Measurements from ENCODE around the gene SSH2. TPM values are rescaled to one million over a fixed set of nuclear protein-coding genes. Genes with fewer than 3 reads are reported as not detected.

The SSH2 gene
- polyA plus RNA-seq, 1 of the 3 experiments (the other 2 are of a cell fraction): 8.8 TPM

DNA sequence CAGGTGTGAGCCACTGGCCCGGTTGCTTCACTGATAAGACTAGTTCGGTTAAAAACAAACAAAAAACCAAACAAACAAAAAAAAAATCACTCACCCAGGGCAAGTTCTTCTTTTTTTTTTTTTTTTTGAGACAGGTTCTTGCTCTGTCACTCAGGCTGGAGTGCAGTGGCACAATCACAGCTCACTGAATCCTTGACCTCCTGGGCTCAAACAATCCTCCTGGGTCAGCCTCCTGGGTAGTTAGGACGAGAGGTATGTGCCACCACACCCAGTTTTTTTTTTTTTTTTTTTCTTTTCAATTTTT is 187.9 kb downstream of the SSH2 start:
- TF ChIP-seq GATA2 (CRISPR knock-in tag; IDR thresholded peaks at IDR 0.05) (no peak), RXRA (IDR thresholded peaks at IDR 0.05; ENCODE audit: borderline replicate concordance, low read depth) (no peak), POLR2AphosphoS5 (IDR thresholded peaks at IDR 0.05; ENCODE audit: low read depth, low read length) (no peak), MXI1 (IDR thresholded peaks at IDR 0.05; ENCODE audit: low read depth, low read length) (no peak), CHD2 (IDR thresholded peaks at IDR 0.05; ENCODE audit: low read length, partially characterized antibody) (no peak), FOXJ3 (CRISPR knock-in tag; IDR thresholded peaks at IDR 0.05) (no peak), EZH2phosphoT487 (IDR thresholded peaks at IDR 0.05; ENCODE audit: borderline replicate concordance, low read depth) (no peak), GABPA (IDR thresholded peaks at IDR 0.05; ENCODE audit: low read depth) (no peak), FOXM1 (IDR thresholded peaks at IDR 0.05; ENCODE audit: low read depth) (no peak), TCF12 (IDR thresholded peaks at IDR 0.05) (no peak), SIN3A (IDR thresholded peaks at IDR 0.05; ENCODE audit: borderline replicate concordance, low read depth, low read length) (no peak), SMC3 (IDR thresholded peaks at IDR 0.05; ENCODE audit: low read depth, low read length) (no peak), EP300 (IDR thresholded peaks at IDR 0.05; ENCODE audit: borderline replicate concordance in 1 of 2, low read depth in 1 of 2, low read length in 1 of 2) (no peak), TAF1 (IDR thresholded peaks at IDR 0.05; ENCODE audit: borderline replicate concordance, low read depth, low read length) (no peak), CTCF (IDR thresholded peaks at IDR 0.05) (no peak), RAD21 (IDR thresholded peaks at IDR 0.05; ENCODE audit: low read length) (no peak), MEF2A (IDR thresholded peaks at IDR 0.05; ENCODE audit: borderline replicate concordance, low read depth) (no peak), FOSL2 (IDR thresholded peaks at IDR 0.05; ENCODE audit: borderline replicate concordance, low read depth) (no peak)
- TF ChIP-seq, protein P1, sequence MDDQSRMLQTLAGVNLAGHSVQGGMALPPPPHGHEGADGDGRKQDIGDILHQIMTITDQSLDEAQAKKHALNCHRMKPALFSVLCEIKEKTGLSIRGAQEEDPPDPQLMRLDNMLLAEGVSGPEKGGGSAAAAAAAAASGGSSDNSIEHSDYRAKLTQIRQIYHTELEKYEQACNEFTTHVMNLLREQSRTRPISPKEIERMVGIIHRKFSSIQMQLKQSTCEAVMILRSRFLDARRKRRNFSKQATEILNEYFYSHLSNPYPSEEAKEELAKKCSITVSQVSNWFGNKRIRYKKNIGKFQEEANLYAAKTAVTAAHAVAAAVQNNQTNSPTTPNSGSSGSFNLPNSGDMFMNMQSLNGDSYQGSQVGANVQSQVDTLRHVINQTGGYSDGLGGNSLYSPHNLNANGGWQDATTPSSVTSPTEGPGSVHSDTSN (IDR thresholded peaks at IDR 0.05): no peak
- TF ChIP-seq, protein P2, sequence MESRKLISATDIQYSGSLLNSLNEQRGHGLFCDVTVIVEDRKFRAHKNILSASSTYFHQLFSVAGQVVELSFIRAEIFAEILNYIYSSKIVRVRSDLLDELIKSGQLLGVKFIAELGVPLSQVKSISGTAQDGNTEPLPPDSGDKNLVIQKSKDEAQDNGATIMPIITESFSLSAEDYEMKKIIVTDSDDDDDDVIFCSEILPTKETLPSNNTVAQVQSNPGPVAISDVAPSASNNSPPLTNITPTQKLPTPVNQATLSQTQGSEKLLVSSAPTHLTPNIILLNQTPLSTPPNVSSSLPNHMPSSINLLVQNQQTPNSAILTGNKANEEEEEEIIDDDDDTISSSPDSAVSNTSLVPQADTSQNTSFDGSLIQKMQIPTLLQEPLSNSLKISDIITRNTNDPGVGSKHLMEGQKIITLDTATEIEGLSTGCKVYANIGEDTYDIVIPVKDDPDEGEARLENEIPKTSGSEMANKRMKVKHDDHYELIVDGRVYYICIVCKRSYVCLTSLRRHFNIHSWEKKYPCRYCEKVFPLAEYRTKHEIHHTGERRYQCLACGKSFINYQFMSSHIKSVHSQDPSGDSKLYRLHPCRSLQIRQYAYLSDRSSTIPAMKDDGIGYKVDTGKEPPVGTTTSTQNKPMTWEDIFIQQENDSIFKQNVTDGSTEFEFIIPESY (IDR thresholded peaks at IDR 0.05; ENCODE audit: borderline replicate concordance, low read depth): no peak
- H4K20me1 ChIP-seq (ENCODE audit: insufficient read depth): no peaks in the 10 kb centered on the region
- WGBS (ENCODE audit: low lambda C conversion rate): 85% methylated on average over 3 of the region's 3 CpGs
- no peak overlapping the region for H3K27ac ChIP-seq (ENCODE audit: low read depth in 2 of 2, low read length in 1 of 2)
- ChIA-PET CTCF (interaction anchor here (0.6 to 0.9 kb wide), 3 partner anchors 20 to 1955 kb away, joined by 3 read pairs; no protein-coding TSS in a partner anchor), POLR2A (no interaction called here)
- no peaks in the 10 kb centered on the region for H3K9me2 ChIP-seq
- H3K4me1 ChIP-seq (ENCODE audit: control insufficient read depth in 1 of 2, insufficient read depth in 2 of 2, low read depth in 1 of 2, low read length in 1 of 2): peaks cover 21 to 31% of the 10 kb centered on the region in 2 experiments; a peak in 3 of 4 replicates
- no peaks in the 10 kb centered on the region for H3F3A ChIP-seq (replicated peaks; ENCODE audit: insufficient read depth)
- no peak overlapping the region for H3K4me2 ChIP-seq
- H3K9me3 ChIP-seq: no peaks in the 10 kb centered on the region
- no peak overlapping the region for H3K9ac ChIP-seq
- H3K4me3 ChIP-seq (ENCODE audit: low read depth in 2 of 2, low read length in 1 of 2): no peak overlapping the region
- no peak for DNase-seq
- H3K27me3 ChIP-seq (ENCODE audit: insufficient read depth): no peaks in the 10 kb centered on the region
- no peak overlapping the region for H2AFZ ChIP-seq (ENCODE audit: low read depth)
- peaks cover 0 to 6% of the 10 kb centered on the region in 2 experiments for H3K36me3 ChIP-seq (replicated peaks in 1 of 2; ENCODE audit: control insufficient read depth in 1 of 2, insufficient read depth in 2 of 2, low read length in 1 of 2)
- H3K79me2 ChIP-seq (ENCODE audit: insufficient read depth): peaks cover 14% of the 10 kb centered on the region; the same call in 1 of the 2 replicates

All from SK-N-SH (cell line).